HEK293T (cell line): ENCODE measurements around the gene PML.

Experiments
- ARNT ChIP-seq: fragments of 450-650 bp; IDR thresholded peaks from 2 replicates; pipeline ENCODE4 v1.6.1; 2017; ENCODE audit warnings: mild to moderate bottlenecking
- LEF1 ChIP-seq: fragments of 450-650 bp; IDR thresholded peaks from 2 replicates; pipeline ENCODE4 v1.6.1; 2017; ENCODE audit warnings: mild to moderate bottlenecking, borderline replicate concordance
- NFRKB ChIP-seq: fragments of 450-650 bp; IDR thresholded peaks from 2 replicates; pipeline ENCODE4 v1.6.1; 2016; ENCODE audit warnings: mild to moderate bottlenecking, moderate library complexity
- SP1 ChIP-seq: fragments of 450-650 bp; IDR thresholded peaks from 2 replicates; pipeline ENCODE4 v1.6.1; 2017
- SUZ12 ChIP-seq: fragments of 450-650 bp; IDR thresholded peaks from 2 replicates; pipeline ENCODE4 v1.6.1; 2016; ENCODE audit warnings: mild to moderate bottlenecking
- TARDBP ChIP-seq: fragments of 450-650 bp; IDR thresholded peaks from 2 replicates; pipeline ENCODE4 v1.6.1; 2016

- TF ChIP-seq ARNT (no peak), LEF1 (no peak), NFRKB (no peak), TARDBP (no peak), SP1 (no peak), SUZ12 (no peak)
These were observed 18.9 kb downstream of the PML start for GRCh38 chr15:74013374-74013894.
